ENCODE results near the gene TNFRSF19.
A peak's percentile ranks its signal among the peaks of the same experiment; 100 is the strongest.

The TNFRSF19 gene

GRCh38 chr13:23618341-23618740, 48.1 kb downstream of the TNFRSF19 start:
- TF ChIP-seq TSHZ2 (CRISPR knock-in tag; IDR thresholded peaks at IDR 0.05) (no peak), ZNF70 (CRISPR knock-in tag; IDR thresholded peaks at IDR 0.05) (no peak), SNAI2 (CRISPR knock-in tag; IDR thresholded peaks at IDR 0.05) (no peak), ZC3H10 (CRISPR knock-in tag; IDR thresholded peaks at IDR 0.05) (no peak), TOX (CRISPR knock-in tag; IDR thresholded peaks at IDR 0.05; ENCODE audit: borderline replicate concordance) (peak; percentile 59; the same call in 1 of the 2 replicates), BACH2 (CRISPR knock-in tag; IDR thresholded peaks at IDR 0.05; ENCODE audit: borderline replicate concordance) (no peak), ZFP3 (CRISPR knock-in tag; IDR thresholded peaks at IDR 0.05) (no peak), ZFP30 (CRISPR knock-in tag; IDR thresholded peaks at IDR 0.05) (no peak), ZNF565 (CRISPR knock-in tag; conservative IDR thresholded peaks at IDR 0.05; ENCODE audit: low read depth) (no peak), ISL1 (CRISPR knock-in tag; IDR thresholded peaks at IDR 0.05) (peak; percentile 43; the same call in 1 of the 2 replicates), OSR1 (CRISPR knock-in tag; IDR thresholded peaks at IDR 0.05) (no peak), GLIS3 (CRISPR knock-in tag; IDR thresholded peaks at IDR 0.05) (no peak), CSDC2 (CRISPR knock-in tag; IDR thresholded peaks at IDR 0.05) (0 out of 2 replicates have a peak, but pooled peaks have one; percentile 35), ZNF8 (CRISPR knock-in tag; IDR thresholded peaks at IDR 0.05) (peak; percentile 55; the same call in 1 of the 2 replicates), ARNTL (CRISPR knock-in tag; IDR thresholded peaks at IDR 0.05; ENCODE audit: borderline replicate concordance, low read depth) (no peak), PATZ1 (CRISPR knock-in tag; IDR thresholded peaks at IDR 0.05; ENCODE audit: borderline replicate concordance) (no peak), RARB (CRISPR knock-in tag; IDR thresholded peaks at IDR 0.05) (no peak), TCF4 (CRISPR knock-in tag; IDR thresholded peaks at IDR 0.05; ENCODE audit: borderline replicate concordance) (no peak), PPARA (CRISPR knock-in tag; IDR thresholded peaks at IDR 0.05; ENCODE audit: borderline replicate concordance) (no peak), ESRRG (CRISPR knock-in tag; IDR thresholded peaks at IDR 0.05) (no peak)
- TF ChIP-seq, protein P1, sequence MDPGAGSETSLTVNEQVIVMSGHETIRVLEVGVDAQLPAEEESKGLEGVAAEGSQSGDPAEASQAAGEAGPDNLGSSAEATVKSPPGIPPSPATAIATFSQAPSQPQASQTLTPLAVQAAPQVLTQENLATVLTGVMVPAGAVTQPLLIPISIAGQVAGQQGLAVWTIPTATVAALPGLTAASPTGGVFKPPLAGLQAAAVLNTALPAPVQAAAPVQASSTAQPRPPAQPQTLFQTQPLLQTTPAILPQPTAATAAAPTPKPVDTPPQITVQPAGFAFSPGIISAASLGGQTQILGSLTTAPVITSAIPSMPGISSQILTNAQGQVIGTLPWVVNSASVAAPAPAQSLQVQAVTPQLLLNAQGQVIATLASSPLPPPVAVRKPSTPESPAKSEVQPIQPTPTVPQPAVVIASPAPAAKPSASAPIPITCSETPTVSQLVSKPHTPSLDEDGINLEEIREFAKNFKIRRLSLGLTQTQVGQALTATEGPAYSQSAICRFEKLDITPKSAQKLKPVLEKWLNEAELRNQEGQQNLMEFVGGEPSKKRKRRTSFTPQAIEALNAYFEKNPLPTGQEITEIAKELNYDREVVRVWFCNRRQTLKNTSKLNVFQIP (CRISPR knock-in tag; IDR thresholded peaks at IDR 0.05; ENCODE audit: borderline replicate concordance, low read depth), result peak; percentile 68; the same call in 1 of the 2 replicates
- TF ChIP-seq, protein P2, sequence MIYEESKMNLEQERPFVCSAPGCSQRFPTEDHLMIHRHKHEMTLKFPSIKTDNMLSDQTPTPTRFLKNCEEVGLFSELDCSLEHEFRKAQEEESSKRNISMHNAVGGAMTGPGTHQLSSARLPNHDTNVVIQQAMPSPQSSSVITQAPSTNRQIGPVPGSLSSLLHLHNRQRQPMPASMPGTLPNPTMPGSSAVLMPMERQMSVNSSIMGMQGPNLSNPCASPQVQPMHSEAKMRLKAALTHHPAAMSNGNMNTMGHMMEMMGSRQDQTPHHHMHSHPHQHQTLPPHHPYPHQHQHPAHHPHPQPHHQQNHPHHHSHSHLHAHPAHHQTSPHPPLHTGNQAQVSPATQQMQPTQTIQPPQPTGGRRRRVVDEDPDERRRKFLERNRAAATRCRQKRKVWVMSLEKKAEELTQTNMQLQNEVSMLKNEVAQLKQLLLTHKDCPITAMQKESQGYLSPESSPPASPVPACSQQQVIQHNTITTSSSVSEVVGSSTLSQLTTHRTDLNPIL (CRISPR knock-in tag; IDR thresholded peaks at IDR 0.05; ENCODE audit: low read depth), result peak; percentile 78; the same call in 1 of the 2 replicates
- TF ChIP-seq, protein P3, sequence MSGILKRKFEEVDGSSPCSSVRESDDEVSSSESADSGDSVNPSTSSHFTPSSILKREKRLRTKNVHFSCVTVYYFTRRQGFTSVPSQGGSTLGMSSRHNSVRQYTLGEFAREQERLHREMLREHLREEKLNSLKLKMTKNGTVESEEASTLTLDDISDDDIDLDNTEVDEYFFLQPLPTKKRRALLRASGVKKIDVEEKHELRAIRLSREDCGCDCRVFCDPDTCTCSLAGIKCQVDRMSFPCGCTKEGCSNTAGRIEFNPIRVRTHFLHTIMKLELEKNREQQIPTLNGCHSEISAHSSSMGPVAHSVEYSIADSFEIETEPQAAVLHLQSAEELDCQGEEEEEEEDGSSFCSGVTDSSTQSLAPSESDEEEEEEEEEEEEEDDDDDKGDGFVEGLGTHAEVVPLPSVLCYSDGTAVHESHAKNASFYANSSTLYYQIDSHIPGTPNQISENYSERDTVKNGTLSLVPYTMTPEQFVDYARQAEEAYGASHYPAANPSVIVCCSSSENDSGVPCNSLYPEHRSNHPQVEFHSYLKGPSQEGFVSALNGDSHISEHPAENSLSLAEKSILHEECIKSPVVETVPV (CRISPR knock-in tag; IDR thresholded peaks at IDR 0.05), result no peak
- peak; percentile 89 for ATAC-seq

- no peak for TF ChIP-seq ISL1 (CRISPR knock-in tag; IDR thresholded peaks at IDR 0.05)
- no peak for TF ChIP-seq SNAI2 (CRISPR knock-in tag; IDR thresholded peaks at IDR 0.05)
- TF ChIP-seq ZFP3 (CRISPR knock-in tag; IDR thresholded peaks at IDR 0.05), result no peak
- TF ChIP-seq, protein P3 (CRISPR knock-in tag; IDR thresholded peaks at IDR 0.05), result no peak
- no peak for TF ChIP-seq PATZ1 (CRISPR knock-in tag; IDR thresholded peaks at IDR 0.05; ENCODE audit: borderline replicate concordance)
- ATAC-seq, result no peak
Measured at GRCh38 chr13:23619068-23619855, 49.0 kb downstream of the TNFRSF19 start.
